Measurements from ENCODE around the gene LARGE1.
A peak's percentile ranks its signal among the peaks of the same experiment; 100 is the strongest.

Gene LARGE1

DNA sequence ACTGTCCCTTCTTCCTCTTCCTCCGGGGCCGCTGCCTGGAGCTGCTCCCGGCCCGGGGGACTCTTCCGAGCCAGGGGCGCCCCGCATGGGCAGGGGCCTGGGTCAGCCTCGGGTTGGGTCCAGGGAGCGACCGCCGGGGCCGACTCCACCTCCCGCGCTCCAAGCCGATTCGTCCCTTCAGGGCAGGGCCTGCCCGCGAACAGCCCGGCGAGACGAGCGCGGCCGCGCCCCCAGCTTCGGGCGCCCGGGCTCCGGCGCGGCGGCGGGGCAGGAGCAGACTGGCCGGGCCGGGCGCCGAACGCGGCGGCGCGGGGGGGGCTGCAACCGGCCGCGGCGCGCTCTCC is at the start of gene LARGE1:
Gene LARGE1, minus strand, starts transcription at position 280 of the 344 bp plus-strand sequence.
- peaks cover 0 to 13% of the 10 kb centered on the region in 2 donors for H3K4me1 ChIP-seq (ENCODE audit: control insufficient read depth in 1 of 2, insufficient read depth in 2 of 2, low read length in 2 of 2)
- H3K27me3 ChIP-seq (ENCODE audit: low read depth, low read length) = no peaks in the 10 kb centered on the region
- peak within 1 kb of the TSS; percentile 32 for H3K27ac ChIP-seq (ENCODE audit: low read length)
- no peaks in the 10 kb centered on the region for H3K9me3 ChIP-seq (ENCODE audit: control insufficient read depth in 1 of 2, low read length in 2 of 2)
- H3K4me3 ChIP-seq (ENCODE audit: low read depth in 1 of 2, low read length in 2 of 2) = peak within 1 kb of the TSS; percentile 82 to 93
- no peaks in the 10 kb centered on the region for H3K36me3 ChIP-seq (ENCODE audit: control insufficient read depth in 1 of 2, insufficient read depth in 2 of 2, low read length in 2 of 2)

DNA sequence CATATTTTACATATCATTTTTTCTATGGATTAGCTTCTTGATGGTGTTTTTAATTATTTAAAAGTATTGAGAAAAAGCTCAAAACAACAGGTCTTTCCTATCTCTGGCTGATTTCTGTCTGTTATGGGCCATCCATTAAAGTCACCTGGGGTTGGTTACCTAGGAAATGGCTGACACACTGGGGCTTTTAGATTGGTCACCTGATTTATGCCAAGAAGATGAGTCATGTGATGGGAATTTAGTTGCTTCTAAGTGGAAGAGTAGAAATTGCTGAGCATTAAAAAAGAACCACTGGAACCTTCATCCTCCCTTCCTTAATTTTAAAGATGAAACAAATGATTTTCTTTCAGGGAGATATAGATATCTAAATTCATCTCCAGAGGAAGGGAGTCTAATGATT is 48.8 kb upstream of the LARGE1 start:
- H3K27ac ChIP-seq (ENCODE audit: low read length) = no peak overlapping the region

DNA sequence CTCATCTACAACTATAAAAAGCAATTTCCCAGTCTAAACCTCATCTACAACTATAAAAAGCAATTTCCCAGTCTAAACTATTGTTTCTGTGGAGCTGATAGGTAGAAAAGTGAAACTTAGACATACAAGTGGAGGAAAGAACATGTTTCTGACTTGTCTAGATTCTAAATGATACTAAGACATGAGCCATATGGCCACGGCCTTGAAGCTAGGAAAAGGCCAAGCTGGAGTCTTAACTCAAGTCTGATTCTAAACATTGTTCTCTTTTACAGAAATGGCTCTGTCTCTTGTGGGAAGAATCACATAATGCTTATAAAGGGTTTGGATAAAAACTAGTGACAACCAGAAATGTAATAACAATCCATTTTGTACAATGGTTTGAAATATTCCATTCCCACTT is 43.8 kb upstream of the LARGE1 start:
- Histone ChIP-seq H3K9me3 (ENCODE audit: control insufficient read depth in 1 of 2, low read length in 2 of 2) (no peaks in the 10 kb centered on the region), H3K36me3 (ENCODE audit: control insufficient read depth in 1 of 2, insufficient read depth in 2 of 2, low read length in 2 of 2) (no peaks in the 10 kb centered on the region), H3K4me1 (ENCODE audit: control insufficient read depth in 1 of 2, insufficient read depth in 2 of 2, low read length in 2 of 2) (no peaks in the 10 kb centered on the region), H3K27ac (ENCODE audit: low read length) (no peak overlapping the region), H3K4me3 (ENCODE audit: low read depth in 1 of 2, low read length in 2 of 2) (no peak overlapping the region), H3K27me3 (ENCODE audit: low read depth, low read length) (no peaks in the 10 kb centered on the region)

More for the DNA sequence above, 48.8 kb upstream of the LARGE1 start:
- no peaks in the 10 kb centered on the region for H3K9me3 ChIP-seq (ENCODE audit: control insufficient read depth in 1 of 2, low read length in 2 of 2)
- no peaks in the 10 kb centered on the region for H3K36me3 ChIP-seq (ENCODE audit: control insufficient read depth in 1 of 2, insufficient read depth in 2 of 2, low read length in 2 of 2)
- H3K4me1 ChIP-seq (ENCODE audit: control insufficient read depth in 1 of 2, insufficient read depth in 2 of 2, low read length in 2 of 2) = no peaks in the 10 kb centered on the region
- H3K27me3 ChIP-seq (ENCODE audit: low read depth, low read length) = no peaks in the 10 kb centered on the region
- H3K4me3 ChIP-seq (ENCODE audit: low read depth in 1 of 2, low read length in 2 of 2) = no peak overlapping the region

DNA sequence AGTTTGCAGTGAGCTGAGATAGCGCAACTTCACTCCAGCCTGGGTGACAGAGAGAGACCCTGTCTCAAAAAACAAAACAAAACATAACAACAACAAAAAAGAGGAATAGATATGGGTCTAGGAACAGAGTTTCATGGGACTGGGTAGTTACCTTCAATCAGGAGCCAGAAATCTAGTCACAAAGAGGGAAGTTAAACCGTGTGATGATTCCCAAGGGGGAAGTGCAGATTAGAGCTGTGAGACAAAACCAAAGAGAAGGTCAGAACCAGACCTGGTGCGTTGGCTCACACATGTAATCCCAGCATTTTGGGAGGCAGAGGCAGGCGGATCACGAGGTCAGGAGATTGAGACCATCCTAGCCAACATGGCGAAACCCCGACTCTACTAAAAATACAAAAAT is 42.1 kb upstream of the LARGE1 start:
- Histone ChIP-seq H3K9me3 (ENCODE audit: control insufficient read depth in 1 of 2, low read length in 2 of 2) (no peaks in the 10 kb centered on the region), H3K36me3 (ENCODE audit: control insufficient read depth in 1 of 2, insufficient read depth in 2 of 2, low read length in 2 of 2) (no peaks in the 10 kb centered on the region), H3K4me3 (ENCODE audit: low read depth in 1 of 2, low read length in 2 of 2) (no peak overlapping the region), H3K27ac (ENCODE audit: low read length) (no peak overlapping the region), H3K27me3 (ENCODE audit: low read depth, low read length) (no peaks in the 10 kb centered on the region), H3K4me1 (ENCODE audit: control insufficient read depth in 1 of 2, insufficient read depth in 2 of 2, low read length in 2 of 2) (no peaks in the 10 kb centered on the region)

DNA sequence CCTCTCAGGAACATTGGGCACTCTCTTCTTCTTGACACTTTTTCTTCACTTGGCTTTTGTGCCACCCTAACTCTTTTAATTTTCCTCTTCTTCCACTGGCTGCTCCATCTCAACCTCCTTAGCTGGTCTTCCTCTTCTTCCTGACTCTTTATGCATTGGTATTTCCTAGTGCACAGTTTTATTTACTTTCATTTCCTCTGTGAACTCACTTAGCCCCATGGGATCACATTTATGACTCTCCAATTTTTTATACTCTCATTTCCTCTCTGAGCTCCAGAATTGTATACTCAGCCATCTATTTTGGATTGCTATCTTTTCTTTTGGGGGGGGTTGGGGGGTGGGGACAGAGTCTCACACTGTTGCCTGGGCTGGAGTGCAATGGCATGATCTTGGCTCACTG is 38.5 kb upstream of the LARGE1 start:
- Histone ChIP-seq H3K4me3 (ENCODE audit: low read depth in 1 of 2, low read length in 2 of 2) (no peak overlapping the region), H3K9me3 (ENCODE audit: control insufficient read depth in 1 of 2, low read length in 2 of 2) (no peaks in the 10 kb centered on the region), H3K27ac (ENCODE audit: low read length) (no peak overlapping the region), H3K27me3 (ENCODE audit: low read depth, low read length) (no peaks in the 10 kb centered on the region), H3K36me3 (ENCODE audit: control insufficient read depth in 1 of 2, insufficient read depth in 2 of 2, low read length in 2 of 2) (no peaks in the 10 kb centered on the region), H3K4me1 (ENCODE audit: control insufficient read depth in 1 of 2, insufficient read depth in 2 of 2, low read length in 2 of 2) (no peaks in the 10 kb centered on the region)

DNA sequence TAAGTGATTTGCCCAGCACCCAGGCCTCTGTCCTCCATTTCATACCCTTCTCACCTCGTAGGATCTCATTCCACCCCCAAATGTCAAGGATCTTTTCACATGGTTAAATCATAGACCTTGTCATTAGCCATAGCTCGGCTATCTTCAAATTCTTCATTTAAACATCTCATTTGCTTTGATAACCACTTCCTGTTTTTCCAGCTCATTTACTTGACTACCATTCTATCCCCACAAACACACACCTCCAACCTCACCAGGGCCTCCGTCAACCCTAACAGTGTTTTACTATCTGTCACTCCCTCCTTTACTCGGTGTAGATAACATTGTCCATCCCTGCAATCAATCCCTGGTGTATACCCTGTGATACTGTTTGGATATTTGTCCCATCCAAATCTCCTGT is 36.8 kb upstream of the LARGE1 start:
- no peak overlapping the region for H3K27ac ChIP-seq (ENCODE audit: low read length)
- H3K4me1 ChIP-seq (ENCODE audit: control insufficient read depth in 1 of 2, insufficient read depth in 2 of 2, low read length in 2 of 2) = no peaks in the 10 kb centered on the region
- no peaks in the 10 kb centered on the region for H3K36me3 ChIP-seq (ENCODE audit: control insufficient read depth in 1 of 2, insufficient read depth in 2 of 2, low read length in 2 of 2)
- H3K4me3 ChIP-seq (ENCODE audit: low read depth in 1 of 2, low read length in 2 of 2) = no peak overlapping the region
- H3K9me3 ChIP-seq (ENCODE audit: control insufficient read depth in 1 of 2, low read length in 2 of 2) = no peaks in the 10 kb centered on the region
- H3K27me3 ChIP-seq (ENCODE audit: low read depth, low read length) = no peaks in the 10 kb centered on the region

DNA sequence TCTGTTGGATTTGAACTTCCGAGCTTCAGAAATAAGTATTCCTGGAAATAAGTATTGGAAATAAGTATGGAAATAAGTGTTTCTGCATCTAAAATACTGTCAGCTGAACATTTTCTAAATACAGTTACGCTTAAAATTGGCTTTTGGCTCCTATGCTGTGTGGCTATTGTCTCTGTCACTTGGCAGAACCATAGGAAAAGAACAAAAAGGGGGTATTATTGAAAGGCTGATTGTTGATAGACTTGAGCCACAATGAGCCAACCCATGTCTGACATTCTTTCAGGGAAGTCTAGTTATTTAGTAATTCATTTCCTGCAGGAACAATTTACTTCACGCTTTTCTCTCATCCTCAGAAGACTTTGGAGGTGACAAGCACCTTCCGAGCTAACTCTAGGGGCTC is 32.5 kb upstream of the LARGE1 start:
- no peak overlapping the region for H3K4me3 ChIP-seq (ENCODE audit: low read depth in 1 of 2, low read length in 2 of 2)
- H3K4me1 ChIP-seq (ENCODE audit: control insufficient read depth in 1 of 2, insufficient read depth in 2 of 2, low read length in 2 of 2) = no peaks in the 10 kb centered on the region
- H3K9me3 ChIP-seq (ENCODE audit: control insufficient read depth in 1 of 2, low read length in 2 of 2) = no peaks in the 10 kb centered on the region
- no peaks in the 10 kb centered on the region for H3K27me3 ChIP-seq (ENCODE audit: low read depth, low read length)
- H3K36me3 ChIP-seq (ENCODE audit: control insufficient read depth in 1 of 2, insufficient read depth in 2 of 2, low read length in 2 of 2) = no peaks in the 10 kb centered on the region
- no peak overlapping the region for H3K27ac ChIP-seq (ENCODE audit: low read length)

DNA sequence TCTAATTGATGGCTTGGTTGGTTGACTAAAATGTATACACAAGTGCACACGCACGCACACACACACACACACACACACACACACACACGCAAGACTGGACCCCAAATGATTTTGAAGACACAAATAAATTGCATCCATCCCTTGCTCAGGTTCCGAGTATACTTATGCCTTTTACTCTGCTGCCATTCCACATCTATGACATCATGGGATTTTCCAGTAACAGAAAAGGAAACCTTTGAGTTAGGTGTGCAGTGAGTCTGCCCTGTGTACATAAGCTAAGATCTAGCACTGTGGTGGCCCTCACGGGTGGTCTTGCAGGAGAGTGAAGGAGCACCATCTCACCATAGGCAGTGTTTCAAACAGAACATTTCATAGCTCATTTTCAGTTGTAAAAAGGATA is 20.5 kb upstream of the LARGE1 start:
- H3K4me1 ChIP-seq (ENCODE audit: control insufficient read depth in 1 of 2, insufficient read depth in 2 of 2, low read length in 2 of 2) = no peaks in the 10 kb centered on the region
- H3K9me3 ChIP-seq (ENCODE audit: control insufficient read depth in 1 of 2, low read length in 2 of 2) = peaks cover 0 to 5% of the 10 kb centered on the region in 2 donors
- H3K4me3 ChIP-seq (ENCODE audit: low read depth in 1 of 2, low read length in 2 of 2) = no peak overlapping the region

DNA sequence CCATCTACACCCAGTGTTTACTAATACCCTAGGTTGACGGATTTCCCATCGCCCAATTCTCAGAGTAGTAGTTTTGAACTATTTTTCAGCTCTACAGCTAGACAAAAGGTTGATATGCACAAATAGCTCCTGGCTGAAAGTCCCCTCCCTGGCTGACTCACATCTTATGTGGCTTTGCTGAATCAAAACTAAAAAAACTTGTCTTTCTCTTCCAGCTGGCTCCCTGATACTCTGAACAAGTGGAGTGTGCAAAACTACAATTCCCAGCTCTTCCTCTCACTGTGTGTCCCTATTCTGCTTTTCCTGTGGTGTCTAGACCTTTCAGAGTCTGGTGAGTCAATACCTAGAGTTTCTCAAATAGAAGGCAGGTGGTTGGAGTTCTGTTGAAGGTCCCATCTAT is 12.7 kb upstream of the LARGE1 start:
- Histone ChIP-seq H3K27me3 (ENCODE audit: low read depth, low read length) (no peaks in the 10 kb centered on the region), H3K9me3 (ENCODE audit: control insufficient read depth in 1 of 2, low read length in 2 of 2) (no peaks in the 10 kb centered on the region), H3K27ac (ENCODE audit: low read length) (no peak overlapping the region), H3K4me3 (ENCODE audit: low read depth in 1 of 2, low read length in 2 of 2) (no peak overlapping the region), H3K36me3 (ENCODE audit: control insufficient read depth in 1 of 2, insufficient read depth in 2 of 2, low read length in 2 of 2) (no peaks in the 10 kb centered on the region), H3K4me1 (ENCODE audit: control insufficient read depth in 1 of 2, insufficient read depth in 2 of 2, low read length in 2 of 2) (no peaks in the 10 kb centered on the region)

More for the DNA sequence above, 20.5 kb upstream of the LARGE1 start:
- H3K36me3 ChIP-seq (ENCODE audit: control insufficient read depth in 1 of 2, insufficient read depth in 2 of 2, low read length in 2 of 2) = no peaks in the 10 kb centered on the region
- H3K27me3 ChIP-seq (ENCODE audit: low read depth, low read length) = no peaks in the 10 kb centered on the region
- no peak overlapping the region for H3K27ac ChIP-seq (ENCODE audit: low read length)

DNA sequence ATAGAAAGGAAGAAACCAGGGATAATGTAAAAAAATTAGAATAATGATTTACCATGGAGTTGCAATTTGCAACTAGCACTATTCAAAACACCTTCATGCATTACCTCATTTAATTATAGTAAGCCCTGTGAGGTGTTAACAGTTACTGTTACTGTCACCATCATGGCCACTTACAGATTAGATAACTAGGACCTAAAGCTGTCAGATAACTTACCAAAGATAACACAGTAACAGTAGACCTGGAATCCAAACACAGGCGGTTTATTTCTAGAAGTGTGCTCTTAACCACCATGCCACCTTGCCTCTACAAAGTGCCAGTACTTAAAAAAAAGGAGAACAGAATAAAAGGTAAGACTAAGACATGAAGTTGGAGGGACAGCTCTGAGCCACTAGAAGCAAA is 11.1 kb upstream of the LARGE1 start:
- no peaks in the 10 kb centered on the region for H3K4me1 ChIP-seq (ENCODE audit: control insufficient read depth in 1 of 2, insufficient read depth in 2 of 2, low read length in 2 of 2)
- no peaks in the 10 kb centered on the region for H3K9me3 ChIP-seq (ENCODE audit: control insufficient read depth in 1 of 2, low read length in 2 of 2)
- no peaks in the 10 kb centered on the region for H3K36me3 ChIP-seq (ENCODE audit: control insufficient read depth in 1 of 2, insufficient read depth in 2 of 2, low read length in 2 of 2)
- no peaks in the 10 kb centered on the region for H3K27me3 ChIP-seq (ENCODE audit: low read depth, low read length)
- no peak overlapping the region for H3K4me3 ChIP-seq (ENCODE audit: low read depth in 1 of 2, low read length in 2 of 2)
- H3K27ac ChIP-seq (ENCODE audit: low read length) = no peak overlapping the region

DNA sequence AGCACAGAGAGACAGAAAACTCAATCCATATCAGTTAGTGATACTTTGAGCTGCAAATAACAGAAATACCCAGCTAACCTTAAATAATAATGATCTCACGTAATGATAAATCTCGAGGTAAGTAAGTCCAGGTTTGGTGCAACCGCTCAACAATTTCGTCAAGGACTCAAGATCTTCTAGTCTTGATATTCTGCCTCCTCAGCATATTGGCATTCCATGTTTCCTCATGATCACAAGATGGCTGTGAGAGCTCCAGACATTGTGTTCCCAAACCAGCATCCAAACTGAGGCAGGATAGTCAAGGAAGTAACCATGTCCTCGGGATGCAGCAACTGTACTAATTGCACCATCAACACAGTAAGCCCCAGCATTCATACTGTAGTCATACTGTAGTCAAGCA is 7.5 kb upstream of the LARGE1 start:
- Histone ChIP-seq H3K9me3 (ENCODE audit: control insufficient read depth in 1 of 2, low read length in 2 of 2) (no peaks in the 10 kb centered on the region), H3K36me3 (ENCODE audit: control insufficient read depth in 1 of 2, insufficient read depth in 2 of 2, low read length in 2 of 2) (no peaks in the 10 kb centered on the region), H3K27ac (ENCODE audit: low read length) (no peak overlapping the region), H3K4me3 (ENCODE audit: low read depth in 1 of 2, low read length in 2 of 2) (no peak overlapping the region), H3K4me1 (ENCODE audit: control insufficient read depth in 1 of 2, insufficient read depth in 2 of 2, low read length in 2 of 2) (peaks cover 0 to 12% of the 10 kb centered on the region in 2 donors), H3K27me3 (ENCODE audit: low read depth, low read length) (no peaks in the 10 kb centered on the region)

DNA sequence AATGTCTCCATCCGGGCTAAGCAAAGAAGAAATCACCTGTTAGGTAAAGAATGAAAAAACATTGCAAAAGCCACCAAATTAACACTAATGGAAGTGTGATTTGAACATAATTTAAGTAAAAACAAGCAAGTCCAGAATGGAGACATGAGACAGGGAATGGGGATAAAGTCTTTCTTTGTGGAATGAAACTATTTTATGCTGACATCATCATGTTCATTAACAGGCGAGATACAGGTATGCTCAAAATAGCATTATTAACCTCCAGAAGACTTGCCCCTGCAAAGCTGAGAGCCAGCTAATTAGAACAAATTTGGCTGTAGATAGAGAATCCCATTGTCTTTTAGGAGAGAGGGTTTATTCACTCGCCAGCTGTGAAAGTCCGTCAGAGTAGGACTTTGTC is 4.9 kb upstream of the LARGE1 start:
- H3K9me3 ChIP-seq (ENCODE audit: control insufficient read depth in 1 of 2, low read length in 2 of 2) = no peaks in the 10 kb centered on the region
- H3K4me3 ChIP-seq (ENCODE audit: low read depth in 1 of 2, low read length in 2 of 2) = no peak overlapping the region
- no peaks in the 10 kb centered on the region for H3K36me3 ChIP-seq (ENCODE audit: control insufficient read depth in 1 of 2, insufficient read depth in 2 of 2, low read length in 2 of 2)
- no peaks in the 10 kb centered on the region for H3K27me3 ChIP-seq (ENCODE audit: low read depth, low read length)
- H3K27ac ChIP-seq (ENCODE audit: low read length) = no peak overlapping the region
- H3K4me1 ChIP-seq (ENCODE audit: control insufficient read depth in 1 of 2, insufficient read depth in 2 of 2, low read length in 2 of 2) = peaks cover 0 to 13% of the 10 kb centered on the region in 2 donors
